ENCODE results near the gene PRR22.
A peak's percentile ranks its signal among the peaks of the same experiment; 100 is the strongest.

The PRR22 gene

GRCh38 chr19:5784581-5785147 is at the start of gene PRR22:
Gene PRR22 (minus strand): TSS chr19:5784746. CDS start chr19:5784660, 86 bp downstream.
- no peak for DNase-seq (ENCODE audit: low read depth, low spot score)

DNA sequence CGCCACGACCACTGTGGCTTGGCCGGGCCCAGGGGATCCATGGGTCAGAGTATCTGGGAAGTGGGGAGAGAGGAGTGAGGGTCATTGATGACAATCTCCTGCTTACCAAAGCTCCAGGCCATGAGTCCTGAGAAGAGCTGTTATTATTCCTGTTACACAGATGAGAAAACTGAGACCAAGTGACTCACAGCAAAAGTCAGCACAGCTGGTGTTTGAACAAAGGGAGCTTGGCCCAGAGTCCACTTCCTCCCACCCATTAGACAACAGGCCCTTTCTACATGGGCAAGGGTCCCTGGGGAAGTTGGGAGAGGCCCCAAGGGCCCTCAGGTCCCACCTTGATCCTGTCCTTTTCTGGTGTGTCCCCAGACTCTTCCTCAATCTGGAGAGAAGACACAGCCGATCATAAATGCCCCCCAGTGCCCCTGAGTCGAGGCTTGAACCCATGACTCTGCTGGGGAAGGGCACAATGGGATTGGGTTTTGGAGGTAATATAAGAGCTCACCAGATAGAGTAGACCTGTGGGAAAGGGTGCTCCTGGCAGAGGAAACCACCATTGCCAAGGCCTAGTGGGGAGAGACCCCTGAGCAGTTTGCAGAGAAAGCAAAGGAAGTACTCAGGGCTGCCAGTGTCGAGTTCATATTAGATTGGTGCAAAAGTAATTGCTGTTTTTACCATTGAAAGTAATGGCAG is 48.1 kb upstream of the PRR22 start:
- no peak for DNase-seq (ENCODE audit: low read depth, low spot score)

- no peak for DNase-seq (ENCODE audit: low read depth, low spot score)
These were observed 47.5 kb upstream of the PRR22 start for GRCh38 chr19:5832061-5832460.

DNA sequence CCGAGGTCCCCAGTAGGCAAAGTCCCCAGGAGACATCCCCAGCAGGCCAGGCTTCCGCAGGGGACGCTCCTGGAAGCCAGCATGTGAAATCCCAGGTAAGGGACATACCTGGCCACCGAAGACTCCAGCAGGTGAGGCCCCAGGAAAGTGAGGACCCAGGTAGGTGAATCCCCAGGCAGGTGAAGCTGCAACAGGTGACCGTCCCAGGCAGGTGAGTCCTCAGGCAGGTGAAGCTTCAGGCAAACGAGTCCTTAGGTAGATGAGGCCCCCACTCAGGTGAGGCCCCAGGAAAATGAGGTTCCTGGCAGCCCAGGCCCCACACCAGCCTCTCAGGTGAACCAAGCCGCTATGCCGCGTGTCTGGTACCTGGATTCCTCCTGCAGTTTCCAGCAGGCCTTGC is 46.6 kb upstream of the PRR22 start:
- no peak for DNase-seq (ENCODE audit: low read depth, low spot score)

GRCh38 chr19:5829567-5830310 is 45.2 kb upstream of the PRR22 start:
- no peak for DNase-seq (ENCODE audit: low read depth, low spot score)

DNA sequence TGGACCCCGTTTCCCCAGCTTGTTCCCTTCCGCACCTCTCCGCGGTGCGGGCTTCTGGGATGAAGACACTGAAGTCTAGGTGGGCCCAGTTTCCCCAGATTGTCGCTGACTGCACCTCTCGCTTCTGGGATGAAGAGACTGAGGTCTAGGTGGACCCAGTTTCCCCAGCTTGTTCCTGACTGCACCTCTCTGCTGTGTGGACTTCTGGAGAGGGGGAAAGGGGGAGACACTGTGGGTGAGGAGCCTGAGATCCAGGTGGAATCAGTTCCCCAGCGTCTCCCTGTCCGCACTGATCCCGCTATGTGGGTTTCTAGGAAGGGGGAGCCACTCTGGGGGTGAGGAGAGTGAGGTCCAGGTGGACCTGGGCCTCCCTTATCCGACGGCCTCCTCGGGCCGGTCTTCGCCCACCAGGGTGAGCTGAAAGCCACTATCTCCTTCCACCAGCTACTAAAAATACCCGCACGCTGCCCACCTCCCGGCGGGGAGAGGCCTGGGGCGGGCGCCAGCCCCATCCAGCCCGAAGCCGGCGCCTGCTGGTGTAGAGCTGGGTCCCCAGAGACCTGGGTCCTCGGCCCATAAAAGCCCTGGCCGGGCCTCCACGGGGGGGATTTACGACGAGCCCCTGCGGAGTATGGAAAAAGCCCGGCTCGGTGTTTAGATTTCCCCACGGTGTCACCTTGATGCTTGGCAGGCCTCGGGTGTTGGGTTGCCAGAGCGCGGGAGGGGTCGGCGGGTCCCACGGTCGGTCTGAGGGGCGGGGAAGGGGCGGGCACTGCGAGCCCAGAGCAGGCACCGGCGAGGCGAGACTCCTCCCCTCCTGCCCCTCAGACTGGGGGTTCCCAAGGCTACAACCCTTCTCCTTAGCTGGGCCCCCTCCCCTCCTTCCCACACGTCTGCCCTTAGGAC is 44.4 kb upstream of the PRR22 start:
- peak; percentile 52 for DNase-seq (ENCODE audit: low read depth, low spot score)

GRCh38 chr19:5827891-5828660 is 43.5 kb upstream of the PRR22 start:
- DNase-seq (ENCODE audit: low read depth, low spot score): peak; percentile 98

- DNase-seq (ENCODE audit: low read depth, low spot score): no peak
These were observed 42.9 kb upstream of the PRR22 start for GRCh38 chr19:5827342-5827890.

DNA sequence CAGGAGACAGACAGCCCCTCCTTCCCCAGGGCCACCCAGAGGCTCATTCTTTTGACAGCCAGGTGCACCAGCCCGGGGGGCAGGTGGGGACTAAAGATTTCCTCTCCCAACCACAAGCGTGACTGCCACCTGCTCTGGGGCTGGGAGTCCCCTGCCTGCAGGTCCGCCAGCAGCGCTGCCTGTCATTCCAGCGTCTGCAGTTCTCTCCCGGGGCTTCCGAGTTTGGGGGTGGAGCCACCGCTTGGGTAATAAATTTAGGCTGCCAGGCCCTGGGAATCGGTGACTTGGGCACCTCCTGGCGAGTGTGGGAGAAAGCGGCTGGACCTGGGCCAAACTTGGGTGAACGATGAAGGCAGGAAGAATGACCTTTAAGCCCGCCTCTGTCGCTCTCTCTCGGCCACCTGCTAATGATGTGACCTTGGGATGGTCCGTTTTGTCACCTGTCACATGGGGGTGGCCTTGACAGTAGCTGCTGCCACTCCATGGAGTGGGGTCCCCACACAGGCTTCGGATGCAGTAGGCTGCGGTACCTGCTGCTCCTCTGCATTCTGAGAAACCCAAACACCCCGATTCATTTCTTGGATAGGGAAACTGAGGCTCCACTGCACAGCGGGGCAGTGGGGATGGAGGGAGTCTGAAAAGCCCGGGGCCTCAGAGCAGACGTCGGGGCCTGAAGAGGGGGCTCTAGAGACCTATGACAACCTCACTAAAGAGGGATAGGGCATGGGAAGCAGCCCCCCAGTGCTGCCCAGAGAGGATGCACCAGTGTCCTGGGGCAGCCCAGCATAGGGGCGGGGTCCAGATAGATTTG is 42.2 kb upstream of the PRR22 start:
- DNase-seq (ENCODE audit: low read depth, low spot score): peak; percentile 51

DNA sequence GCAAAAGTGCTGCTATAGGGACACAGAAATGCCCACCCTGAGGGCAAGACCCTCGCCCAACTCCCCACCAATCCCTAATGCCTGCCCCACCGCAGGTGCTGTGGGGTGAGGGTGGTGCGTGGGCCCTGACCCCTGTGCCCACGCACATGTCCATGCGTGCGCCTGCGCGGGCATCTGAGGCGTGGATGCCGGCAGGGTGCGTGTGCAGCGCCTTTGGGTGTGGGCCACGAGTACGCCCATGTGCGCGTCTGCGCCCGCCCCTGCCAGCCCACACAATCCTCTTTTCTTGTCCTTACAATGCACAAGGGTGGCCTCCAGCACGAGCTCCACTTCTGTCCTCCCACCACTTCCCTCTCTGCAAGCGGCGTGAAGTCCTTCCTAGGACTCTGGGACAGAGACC is 40.6 kb upstream of the PRR22 start:
- no peak for DNase-seq (ENCODE audit: low read depth, low spot score)

GRCh38 chr19:5824751-5825150 is 40.2 kb upstream of the PRR22 start:
- no peak for DNase-seq (ENCODE audit: low read depth, low spot score)

- DNase-seq (ENCODE audit: low read depth, low spot score): no peak
These were observed 39.2 kb upstream of the PRR22 start for GRCh38 chr19:5823579-5824281.

DNA sequence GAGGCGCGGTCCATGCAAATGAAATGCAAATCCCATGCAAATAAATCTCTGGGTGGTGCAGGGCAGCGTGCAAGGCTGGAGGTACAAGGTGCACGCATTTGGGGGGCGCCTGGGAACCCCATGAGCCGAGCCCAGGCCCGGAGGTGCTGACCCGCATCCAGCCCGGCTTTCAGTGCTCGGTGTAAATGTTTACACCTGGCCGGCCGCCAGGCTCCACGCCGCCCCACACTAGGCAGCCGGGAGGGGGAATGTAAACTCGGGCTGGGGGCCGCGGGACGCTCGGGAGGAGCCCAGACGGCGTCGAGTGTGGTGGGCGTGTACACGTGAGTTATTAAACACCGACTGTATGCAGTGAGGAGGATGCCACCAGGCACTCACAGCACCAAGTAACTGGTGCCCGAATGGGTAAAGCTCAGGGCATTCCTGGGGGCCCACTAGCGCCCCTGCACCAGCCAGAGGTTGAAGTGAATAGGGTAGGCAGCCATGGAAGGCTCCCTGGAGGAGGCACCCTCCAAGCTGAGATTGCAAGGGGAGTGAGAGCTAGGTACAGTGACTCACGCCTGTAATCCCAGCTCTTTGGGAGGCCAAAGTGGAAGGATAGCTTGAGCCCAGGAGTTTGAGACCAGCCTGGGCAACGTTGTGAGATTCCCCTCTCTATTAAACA is 37.8 kb upstream of the PRR22 start:
- no peak for DNase-seq (ENCODE audit: low read depth, low spot score)

DNA sequence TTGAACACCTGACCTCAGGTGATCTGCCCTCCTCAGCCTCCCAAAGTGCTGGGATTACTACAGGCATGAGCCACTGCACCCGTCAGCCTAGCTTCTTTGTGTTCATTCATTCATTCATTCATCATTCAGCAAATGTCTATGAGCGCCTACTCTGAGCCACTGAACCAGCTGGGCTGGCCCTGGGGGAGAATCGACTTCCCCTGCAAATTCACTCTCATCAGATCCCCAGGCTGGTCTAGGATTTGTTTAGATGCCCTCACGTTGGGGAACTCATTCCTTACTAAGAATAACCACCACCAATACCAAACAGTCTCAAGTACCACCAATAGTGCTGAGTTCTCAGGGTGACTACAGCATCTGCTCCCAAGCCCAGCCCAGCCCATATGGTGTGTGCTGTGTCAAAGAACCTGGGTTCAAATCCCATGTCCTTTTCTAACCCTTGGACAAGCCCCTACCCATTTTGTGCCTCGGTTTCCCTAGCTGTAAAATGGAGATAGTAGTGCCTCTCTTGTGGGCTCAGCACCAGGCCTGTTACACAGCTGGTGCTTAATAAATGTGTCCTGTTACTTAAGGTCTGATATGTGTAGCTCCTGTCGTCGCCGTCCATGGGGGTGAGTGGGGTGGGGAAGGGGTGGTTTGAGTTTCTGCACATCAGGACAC is 37.1 kb upstream of the PRR22 start:
- DNase-seq (ENCODE audit: low read depth, low spot score): no peak

GRCh38 chr19:5820785-5821184 is 36.2 kb upstream of the PRR22 start:
- DNase-seq (ENCODE audit: low read depth, low spot score): no peak

DNA sequence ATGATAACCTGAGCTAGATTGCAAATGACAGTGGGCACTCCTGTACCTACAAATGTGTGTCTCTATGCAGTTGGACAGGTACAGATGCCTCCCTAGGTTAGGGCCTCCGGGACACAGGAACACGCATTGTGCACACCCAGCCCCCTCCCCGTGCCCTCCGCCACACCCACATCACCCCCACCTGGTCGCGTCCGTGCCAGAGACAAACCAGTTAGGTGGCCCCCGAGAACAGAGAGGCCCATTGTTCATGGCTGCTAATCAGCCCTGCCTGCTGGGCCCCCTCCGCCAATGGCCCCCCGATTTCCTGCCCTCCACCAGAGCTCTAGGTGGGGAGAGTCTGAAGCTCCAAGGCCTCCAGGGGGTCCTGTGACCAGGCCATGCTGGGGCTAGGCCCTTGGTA is 34.0 kb upstream of the PRR22 start:
- DNase-seq (ENCODE audit: low read depth, low spot score): no peak

DNA sequence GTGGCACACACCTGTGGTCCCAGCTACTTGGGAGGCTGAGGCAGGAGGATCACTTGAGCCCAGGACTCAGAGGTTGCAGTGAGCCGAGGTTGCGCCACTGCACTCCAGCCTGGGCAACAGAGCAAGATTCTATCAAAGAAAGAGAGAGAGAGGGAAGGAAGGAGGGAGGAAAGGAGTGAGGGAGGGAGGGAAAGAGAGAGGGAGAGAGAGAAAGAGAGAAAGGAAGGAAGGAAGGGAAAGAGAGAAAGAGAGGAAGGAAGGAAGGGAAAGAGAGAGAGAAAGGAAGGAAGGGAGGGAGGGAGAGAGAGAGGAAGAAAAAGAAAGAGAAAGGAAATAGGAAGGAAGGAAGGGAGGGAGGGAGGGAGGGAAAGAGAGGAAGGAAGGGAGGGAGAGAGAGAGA is 32.7 kb upstream of the PRR22 start:
- no peak for DNase-seq (ENCODE audit: low read depth, low spot score)

GRCh38 chr19:5814852-5815246 is 30.3 kb upstream of the PRR22 start:
- DNase-seq (ENCODE audit: low read depth, low spot score): no peak
